ENCODE data around the gene ROR1.
"Not testable (repeated sequence)": the region's sequence is repeated elsewhere in the genome, so short reads cannot be mapped to it uniquely, and the experiment has no call there.

ROR1 gene

DNA sequence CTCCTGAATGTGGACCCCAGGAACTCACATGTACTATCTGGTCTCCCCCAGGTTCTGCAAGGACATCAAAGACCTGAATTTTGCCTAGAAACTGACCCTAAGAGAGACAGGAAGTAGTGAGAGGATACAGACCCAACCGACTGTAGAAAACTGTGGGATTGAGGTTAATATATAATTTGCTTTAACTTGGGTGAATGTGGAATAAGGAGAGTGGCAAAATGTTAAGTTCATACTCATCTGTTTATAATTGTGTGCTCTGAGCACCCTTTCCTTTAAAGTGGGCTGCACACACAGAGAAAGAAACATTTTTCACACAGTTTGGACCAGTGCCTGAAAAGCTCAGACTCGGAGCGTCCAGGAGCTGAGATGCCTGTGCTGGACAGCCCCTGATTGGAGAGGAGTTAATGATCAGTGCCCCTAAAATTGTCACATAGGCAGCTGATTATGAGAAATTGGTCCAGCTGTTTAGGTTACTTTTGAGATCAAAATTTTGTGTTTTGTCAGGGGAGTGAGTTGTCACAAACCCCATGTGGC, 37.2 kb downstream of the ROR1 start:
- DNase-seq (ENCODE audit: extremely low read depth, insufficient read length): no peak
- Histone ChIP-seq H3K36me3 (ENCODE audit: control insufficient read depth, insufficient read depth, low read length) (no peaks in the 10 kb centered on the region), H3K27me3 (replicated peaks; ENCODE audit: control insufficient read depth, insufficient read depth, low read length) (no peaks in the 10 kb centered on the region), H3K4me3 (replicated peaks; ENCODE audit: low read depth, low read length) (no peak overlapping the region)
- TF ChIP-seq, protein P1, sequence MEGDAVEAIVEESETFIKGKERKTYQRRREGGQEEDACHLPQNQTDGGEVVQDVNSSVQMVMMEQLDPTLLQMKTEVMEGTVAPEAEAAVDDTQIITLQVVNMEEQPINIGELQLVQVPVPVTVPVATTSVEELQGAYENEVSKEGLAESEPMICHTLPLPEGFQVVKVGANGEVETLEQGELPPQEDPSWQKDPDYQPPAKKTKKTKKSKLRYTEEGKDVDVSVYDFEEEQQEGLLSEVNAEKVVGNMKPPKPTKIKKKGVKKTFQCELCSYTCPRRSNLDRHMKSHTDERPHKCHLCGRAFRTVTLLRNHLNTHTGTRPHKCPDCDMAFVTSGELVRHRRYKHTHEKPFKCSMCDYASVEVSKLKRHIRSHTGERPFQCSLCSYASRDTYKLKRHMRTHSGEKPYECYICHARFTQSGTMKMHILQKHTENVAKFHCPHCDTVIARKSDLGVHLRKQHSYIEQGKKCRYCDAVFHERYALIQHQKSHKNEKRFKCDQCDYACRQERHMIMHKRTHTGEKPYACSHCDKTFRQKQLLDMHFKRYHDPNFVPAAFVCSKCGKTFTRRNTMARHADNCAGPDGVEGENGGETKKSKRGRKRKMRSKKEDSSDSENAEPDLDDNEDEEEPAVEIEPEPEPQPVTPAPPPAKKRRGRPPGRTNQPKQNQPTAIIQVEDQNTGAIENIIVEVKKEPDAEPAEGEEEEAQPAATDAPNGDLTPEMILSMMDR (IDR thresholded peaks at IDR 0.05; ENCODE audit: insufficient read depth, low read length, poor library complexity, severe bottlenecking): no peak

DNA sequence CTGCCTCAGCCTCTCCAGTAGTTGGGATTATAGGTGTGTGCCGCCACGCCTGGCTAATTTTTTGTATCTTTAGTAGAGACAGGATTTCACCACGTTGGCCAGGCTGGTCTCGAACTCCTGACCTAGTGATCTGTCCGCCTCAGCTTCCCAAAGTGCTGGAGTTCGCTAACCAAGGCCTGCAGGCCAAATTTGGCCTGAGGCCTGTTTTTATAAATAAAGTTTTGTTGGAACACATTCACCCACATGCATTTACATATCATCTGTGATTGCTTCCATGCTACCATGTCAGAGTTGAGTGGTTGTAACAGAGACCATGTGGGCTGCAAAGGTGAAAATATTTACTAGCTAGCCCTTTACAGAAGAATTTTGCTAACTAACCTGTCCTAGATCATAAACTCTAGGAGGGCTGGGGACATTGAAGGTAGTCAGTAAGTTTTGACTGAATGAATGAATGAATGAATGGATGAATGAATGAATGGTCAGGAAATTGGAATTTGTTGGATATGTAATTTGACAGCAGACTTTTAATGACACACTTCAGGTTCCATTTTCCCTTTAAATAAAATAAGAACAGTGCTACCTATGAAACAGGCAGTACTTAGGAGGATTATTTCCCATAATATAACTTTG, 38.4 kb downstream of the ROR1 start:
- no peak for DNase-seq (ENCODE audit: extremely low read depth, insufficient read length)
- TF ChIP-seq, protein P1 (IDR thresholded peaks at IDR 0.05; ENCODE audit: insufficient read depth, low read length, poor library complexity, severe bottlenecking): no peak
- no peaks in the 10 kb centered on the region for H3K36me3 ChIP-seq (ENCODE audit: control insufficient read depth, insufficient read depth, low read length)
- no peak overlapping the region for H3K4me3 ChIP-seq (replicated peaks; ENCODE audit: low read depth, low read length)
- no peaks in the 10 kb centered on the region for H3K27me3 ChIP-seq (replicated peaks; ENCODE audit: control insufficient read depth, insufficient read depth, low read length)

DNA sequence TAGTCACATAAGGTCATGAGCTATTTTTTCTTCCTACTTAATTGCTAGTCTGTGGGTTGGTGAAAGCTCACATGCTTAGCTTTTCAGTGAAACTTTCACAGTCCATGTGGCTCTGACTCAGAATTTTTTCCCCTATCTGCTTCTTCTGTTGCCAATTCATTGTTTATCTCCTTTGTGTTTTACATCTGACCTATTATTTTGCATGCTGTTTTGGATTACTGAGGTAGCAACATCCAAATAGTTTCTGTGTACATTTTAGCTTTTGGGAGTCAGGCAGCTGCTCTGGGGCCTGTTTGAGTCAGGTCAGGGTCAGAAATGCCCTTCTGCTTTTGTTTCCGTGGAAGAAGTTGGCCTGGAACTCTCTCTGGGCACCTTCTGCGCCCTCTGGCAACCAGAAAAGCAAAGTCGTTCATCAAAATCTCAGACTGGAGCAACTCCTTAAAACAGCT, 40.0 kb downstream of the ROR1 start:
- H3K27me3 ChIP-seq (replicated peaks; ENCODE audit: control insufficient read depth, insufficient read depth, low read length): no peaks in the 10 kb centered on the region
- no peak for DNase-seq (ENCODE audit: extremely low read depth, insufficient read length)
- H3K36me3 ChIP-seq (ENCODE audit: control insufficient read depth, insufficient read depth, low read length): no peaks in the 10 kb centered on the region
- TF ChIP-seq, protein P1 (IDR thresholded peaks at IDR 0.05; ENCODE audit: insufficient read depth, low read length, poor library complexity, severe bottlenecking): no peak
- no peak overlapping the region for H3K4me3 ChIP-seq (replicated peaks; ENCODE audit: low read depth, low read length)

DNA sequence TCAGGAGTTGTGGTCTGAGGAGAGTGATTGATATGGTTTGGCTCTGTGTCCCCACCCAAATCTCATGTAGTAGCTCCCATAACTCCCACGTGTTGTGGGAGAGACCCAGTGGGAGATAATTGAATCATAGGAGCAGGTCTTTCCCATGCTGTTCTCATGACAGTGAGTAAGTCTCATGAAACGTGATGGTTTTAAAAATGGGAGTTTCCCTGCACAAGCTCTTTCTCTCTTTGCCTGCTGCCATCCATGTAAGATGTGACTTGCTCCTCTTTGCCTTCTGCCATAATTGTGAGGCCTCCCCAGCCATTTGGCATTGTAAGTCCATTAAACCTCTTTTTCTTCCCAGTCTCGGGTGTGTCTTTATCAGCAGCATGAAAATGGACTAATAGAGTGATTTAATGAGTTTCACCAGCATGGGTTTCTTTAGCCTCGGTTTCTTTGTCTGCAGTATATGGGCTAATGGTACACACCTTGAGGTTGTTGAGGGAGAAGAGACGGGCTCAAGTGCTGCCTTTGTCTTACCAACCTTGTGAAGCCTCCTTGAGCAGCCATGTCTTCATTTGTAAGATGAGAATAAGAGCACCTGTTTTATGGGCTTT, 42.5 kb downstream of the ROR1 start:
- DNase-seq (ENCODE audit: extremely low read depth, insufficient read length); H3K27me3 ChIP-seq (replicated peaks; ENCODE audit: control insufficient read depth, insufficient read depth, low read length); H3K36me3 ChIP-seq (ENCODE audit: control insufficient read depth, insufficient read depth, low read length); H3K4me3 ChIP-seq (replicated peaks; ENCODE audit: low read depth, low read length): not testable (repeated sequence)

DNA sequence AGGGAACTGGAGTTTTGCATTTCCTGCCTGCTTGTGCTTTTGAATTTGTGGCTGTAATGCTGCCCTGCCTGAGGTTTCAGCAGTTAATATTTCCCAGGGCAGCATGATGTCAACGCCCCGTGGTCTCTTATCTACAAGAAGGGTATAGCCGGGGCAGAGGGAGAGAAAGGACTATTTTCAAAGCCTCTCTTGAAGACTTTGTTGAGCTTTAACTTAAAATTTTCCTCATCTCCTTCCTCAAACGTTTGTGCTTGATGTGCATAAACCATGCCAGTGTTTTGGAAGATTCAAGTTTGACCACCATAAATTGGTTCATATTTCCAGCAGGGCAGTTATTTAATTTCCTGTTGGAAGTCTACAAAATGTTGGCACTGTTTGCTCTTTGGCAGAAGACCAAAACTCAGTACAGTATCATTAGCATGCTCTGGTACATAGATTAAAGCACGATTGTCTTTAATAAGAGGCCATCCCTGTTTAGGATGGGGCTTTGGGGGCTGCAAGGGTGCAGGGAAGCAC, 43.4 kb downstream of the ROR1 start:
- TF ChIP-seq, protein P1 (IDR thresholded peaks at IDR 0.05; ENCODE audit: insufficient read depth, low read length, poor library complexity, severe bottlenecking): no peak
- no peak for DNase-seq (ENCODE audit: extremely low read depth, insufficient read length)
- H3K36me3 ChIP-seq (ENCODE audit: control insufficient read depth, insufficient read depth, low read length): no peaks in the 10 kb centered on the region
- H3K27me3 ChIP-seq (replicated peaks; ENCODE audit: control insufficient read depth, insufficient read depth, low read length): no peaks in the 10 kb centered on the region
- H3K4me3 ChIP-seq (replicated peaks; ENCODE audit: low read depth, low read length): no peak overlapping the region

DNA sequence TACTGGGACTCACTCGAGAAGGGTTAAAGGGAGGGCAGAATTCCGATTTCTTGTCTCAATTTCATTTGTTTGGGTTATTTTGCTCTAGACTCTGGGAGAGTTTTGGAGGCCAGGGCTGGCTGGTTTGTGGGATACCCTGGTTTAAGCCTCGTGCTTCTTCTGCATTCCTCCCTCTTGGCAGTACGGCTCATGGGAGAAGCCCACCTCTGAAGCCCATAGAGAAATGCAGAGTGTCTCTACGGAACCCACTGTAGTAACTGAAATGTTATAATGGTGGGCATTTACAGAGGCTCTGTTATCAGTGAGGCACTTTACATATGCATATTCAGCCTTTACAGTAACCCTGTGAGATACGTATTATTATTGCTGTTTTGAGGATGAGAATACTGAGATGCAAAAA, 43.9 kb downstream of the ROR1 start:
- H3K27me3 ChIP-seq (replicated peaks; ENCODE audit: control insufficient read depth, insufficient read depth, low read length): no peaks in the 10 kb centered on the region
- H3K36me3 ChIP-seq (ENCODE audit: control insufficient read depth, insufficient read depth, low read length): no peaks in the 10 kb centered on the region
- TF ChIP-seq, protein P1 (IDR thresholded peaks at IDR 0.05; ENCODE audit: insufficient read depth, low read length, poor library complexity, severe bottlenecking): no peak
- H3K4me3 ChIP-seq (replicated peaks; ENCODE audit: low read depth, low read length): no peak overlapping the region
- DNase-seq (ENCODE audit: extremely low read depth, insufficient read length): no peak

All from GM06990 (cell line).